Osteoblast (primary cell): Measurements from ENCODE around the gene RCC2. TPM values are rescaled to one million over a fixed set of nuclear protein-coding genes. Genes with fewer than 3 reads are reported as not detected.
A peak's percentile ranks its signal among the peaks of the same experiment; 100 is the strongest.

ENCODE experiments used
- DNase-seq: peaks from one replicate; pipeline ENCODE4 v3.0.0; 2011; ENCODE audit warnings: low spot score, mixed read lengths; ENCODE audit not compliant: insufficient read length; ENCODE audit errors: missing footprints
- H2AFZ ChIP-seq: 2 replicates; pipeline ENCODE4 v1.6.0; 2011; ENCODE audit warnings: mild to moderate bottlenecking, low read length
- H3K27ac ChIP-seq: 2 replicates; pipeline ENCODE4 v1.5.1; 2011; ENCODE audit warnings: mild to moderate bottlenecking, low read depth, low read length, moderate library complexity
- H3K27me3 ChIP-seq: 2 replicates; pipeline ENCODE4 v1.6.0; 2012; ENCODE audit warnings: mild to moderate bottlenecking, control low read depth, inconsistent platforms, low read length, moderate library complexity; ENCODE audit not compliant: insufficient read depth
- H3K36me3 ChIP-seq: 2 replicates; pipeline ENCODE4 v1.5.1; 2011; ENCODE audit warnings: mild to moderate bottlenecking, low read length, control low read depth, moderate library complexity; ENCODE audit not compliant: insufficient read depth
- H3K4me1 ChIP-seq: 2 replicates; pipeline ENCODE4 v1.5.1; 2011; ENCODE audit warnings: mild to moderate bottlenecking, low read length, control low read depth, moderate library complexity; ENCODE audit not compliant: insufficient read depth
- H3K4me2 ChIP-seq: 2 replicates; pipeline ENCODE4 v1.6.0; 2011; ENCODE audit warnings: mild to moderate bottlenecking, low read length; ENCODE audit not compliant: insufficient read depth
- H3K4me3 ChIP-seq: fragments of 200-600 bp; sonication (generic); 3 replicates; pipeline ENCODE4 v1.5.1; 2012; ENCODE audit warnings: mild to moderate bottlenecking, low read length, inconsistent platforms; ENCODE audit not compliant: insufficient read depth
- H3K79me2 ChIP-seq: 2 replicates; pipeline ENCODE4 v1.6.0; 2012; ENCODE audit warnings: mild to moderate bottlenecking, low read length, control low read depth, inconsistent platforms; ENCODE audit not compliant: insufficient read depth
- H3K9me3 ChIP-seq: 2 replicates; pipeline ENCODE4 v1.5.1; 2011; ENCODE audit warnings: low read depth, low read length, control low read depth
- H4K20me1 ChIP-seq: 2 replicates; pipeline ENCODE4 v1.6.0; 2012; ENCODE audit warnings: mild to moderate bottlenecking, low read length, control low read depth; ENCODE audit not compliant: insufficient read depth
- CTCF ChIP-seq: IDR thresholded peaks from 2 replicates; pipeline ENCODE4 v1.5.1; 2011; ENCODE audit warnings: mild to moderate bottlenecking, low read depth, low read length, moderate library complexity; ENCODE audit errors: extremely low read depth
- total RNA-seq: library from RNA; depleted of rRNA; stranded (reverse); fragments of >200 nt; gene quantifications from 2 replicates; pipeline ENCODE4 v1.2.3, GENCODE V29; 2012

Gene RCC2
- total RNA-seq, 1 donor: 71.3 TPM

GRCh38 chr1:17401841-17402240, 37.6 kb downstream of the RCC2 start:
- Histone ChIP-seq H4K20me1 (peaks cover 8% of the 10 kb centered on the region), H3K27ac (no peak overlapping the region), H3K4me2 (no peak overlapping the region), H3K79me2 (no peaks in the 10 kb centered on the region), H3K4me1 (no peaks in the 10 kb centered on the region), H3K27me3 (no peaks in the 10 kb centered on the region), H3K4me3 (no peak overlapping the region), H3K36me3 (peaks cover 3% of the 10 kb centered on the region), H3K9me3 (no peaks in the 10 kb centered on the region), H2AFZ (no peak overlapping the region)
- no peak for TF ChIP-seq CTCF
- DNase-seq: no peak

GRCh38 chr1:17400725-17401341, 38.6 kb downstream of the RCC2 start:
- Histone ChIP-seq H3K4me3 (no peak overlapping the region), H4K20me1 (peaks cover 3% of the 10 kb centered on the region)

GRCh38 chr1:17397910-17398695, 41.4 kb downstream of the RCC2 start:
- TF ChIP-seq CTCF: no peak
- no peak overlapping the region for H2AFZ ChIP-seq
- DNase-seq: peak; percentile 80
- H3K79me2 ChIP-seq: no peaks in the 10 kb centered on the region
- H3K9me3 ChIP-seq: no peaks in the 10 kb centered on the region
- H3K4me2 ChIP-seq: no peak overlapping the region
- H3K27ac ChIP-seq: no peak overlapping the region
- H3K36me3 ChIP-seq: no peaks in the 10 kb centered on the region
- no peaks in the 10 kb centered on the region for H4K20me1 ChIP-seq
- H3K4me1 ChIP-seq: no peaks in the 10 kb centered on the region
- no peak overlapping the region for H3K4me3 ChIP-seq
- no peaks in the 10 kb centered on the region for H3K27me3 ChIP-seq

More at GRCh38 chr1:17400725-17401341, 38.6 kb downstream of the RCC2 start:
- H3K27me3 ChIP-seq: no peaks in the 10 kb centered on the region
- no peaks in the 10 kb centered on the region for H3K9me3 ChIP-seq
- no peaks in the 10 kb centered on the region for H3K4me1 ChIP-seq
- no peak for TF ChIP-seq CTCF
- no peak overlapping the region for H3K4me2 ChIP-seq
- no peak overlapping the region for H3K27ac ChIP-seq
- H3K79me2 ChIP-seq: no peaks in the 10 kb centered on the region
- DNase-seq: peak; percentile 79
- H2AFZ ChIP-seq: no peak overlapping the region
- H3K36me3 ChIP-seq: no peaks in the 10 kb centered on the region

GRCh38 chr1:17393230-17393629, 46.2 kb downstream of the RCC2 start:
- no peak overlapping the region for H2AFZ ChIP-seq
- H3K4me3 ChIP-seq: no peak overlapping the region
- H3K27me3 ChIP-seq: peaks cover 8% of the 10 kb centered on the region
- no peaks in the 10 kb centered on the region for H3K36me3 ChIP-seq
- no peak overlapping the region for H3K4me2 ChIP-seq
- no peaks in the 10 kb centered on the region for H3K79me2 ChIP-seq
- peak; percentile 60 for DNase-seq
- H3K27ac ChIP-seq: no peak overlapping the region
- no peaks in the 10 kb centered on the region for H3K9me3 ChIP-seq
- TF ChIP-seq CTCF: no peak
- no peaks in the 10 kb centered on the region for H3K4me1 ChIP-seq
- H4K20me1 ChIP-seq: no peaks in the 10 kb centered on the region
